ENCODE measurements around the gene CCDC171.

- TF ChIP-seq CTCF (IDR thresholded peaks at IDR 0.05; ENCODE audit: insufficient read depth, low read depth, low read length): no peak
- no peak for TF ChIP-seq EZH2 (IDR thresholded peaks at IDR 0.05; ENCODE audit: insufficient read depth, low read length)
These were observed 159.1 kb downstream of the CCDC171 start for GRCh38 chr9:15711931-15712330.

Measured in astrocyte (in vitro differentiated cells and primary cell).